A549 (cell line): ENCODE results near the gene SLC35A4.

Source experiments
- CEBPB ChIP-seq, 2 experiments: fragments of >200 bp in 1 of 2; sonication (Bioruptor Twin) in 1 of 2; formaldehyde crosslinking in 1 of 2; IDR thresholded peaks; 2 replicates each; pipeline ENCODE4 v1.6.1; 2012 to 2016
- CHD2 ChIP-seq: fragments of 150-350 bp; IDR thresholded peaks from 2 replicates; pipeline ENCODE4 v1.6.1; 2014; ENCODE audit warnings: low read length; ENCODE audit not compliant: partially characterized antibody
- POLR2A ChIP-seq: IDR thresholded peaks from 2 replicates; pipeline ENCODE4 v1.6.1; 2012; ENCODE audit warnings: mild to moderate bottlenecking, low read length
- RFX5 ChIP-seq: fragments of 450-650 bp; IDR thresholded peaks from 2 replicates; pipeline ENCODE4 v1.7.1; 2014; ENCODE audit warnings: antibody characterized with exemption, mild to moderate bottlenecking, moderate library complexity
- ZSCAN20 ChIP-seq: fragments of 250-450 bp; sonication (Bioruptor Pico); IDR thresholded peaks from 2 replicates; pipeline ENCODE4 v1.8.0; 2022; ENCODE audit warnings: mild to moderate bottlenecking, moderate library complexity
- TF ChIP-seq, protein P1 (sequence below): IDR thresholded peaks from 2 replicates; pipeline ENCODE4 v1.6.1; 2012; ENCODE audit warnings: low read depth, borderline replicate concordance
- TF ChIP-seq, protein P2 (sequence below): fragments of >200 bp; sonication (Bioruptor Twin); formaldehyde crosslinking; IDR thresholded peaks from 3 replicates; pipeline ENCODE4 v1.5.1; 2016
- TF ChIP-seq, protein P3 (sequence below): IDR thresholded peaks from 2 replicates; pipeline ENCODE4 v1.6.1; 2012
- TF ChIP-seq, protein P4 (sequence below): fragments of 150-350 bp; IDR thresholded peaks from 2 replicates; pipeline ENCODE4 v1.6.1; 2014; ENCODE audit warnings: low read depth, mild to moderate bottlenecking, low read length

DNA sequence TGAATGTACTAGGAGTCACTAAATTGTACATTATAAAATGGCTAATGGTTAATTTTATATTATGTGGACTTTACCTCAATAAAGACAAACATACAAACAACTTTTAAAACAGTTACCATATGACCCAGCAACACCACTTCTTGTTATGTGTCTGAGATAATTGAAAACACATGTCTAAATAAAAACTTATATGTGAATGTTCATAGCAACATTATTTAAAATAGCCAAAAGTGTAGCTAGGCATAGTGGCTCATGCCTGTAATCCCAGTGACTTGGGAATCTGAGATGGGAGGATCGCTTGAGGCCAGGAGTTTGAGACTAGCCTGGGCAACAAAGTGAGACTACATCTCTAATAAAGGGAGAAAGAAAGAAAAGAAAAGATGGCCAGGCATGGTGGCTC is 22.9 kb downstream of the SLC35A4 start:
- TF ChIP-seq, protein P1, sequence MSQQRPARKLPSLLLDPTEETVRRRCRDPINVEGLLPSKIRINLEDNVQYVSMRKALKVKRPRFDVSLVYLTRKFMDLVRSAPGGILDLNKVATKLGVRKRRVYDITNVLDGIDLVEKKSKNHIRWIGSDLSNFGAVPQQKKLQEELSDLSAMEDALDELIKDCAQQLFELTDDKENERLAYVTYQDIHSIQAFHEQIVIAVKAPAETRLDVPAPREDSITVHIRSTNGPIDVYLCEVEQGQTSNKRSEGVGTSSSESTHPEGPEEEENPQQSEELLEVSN, result no peak
- TF ChIP-seq, protein P2, sequence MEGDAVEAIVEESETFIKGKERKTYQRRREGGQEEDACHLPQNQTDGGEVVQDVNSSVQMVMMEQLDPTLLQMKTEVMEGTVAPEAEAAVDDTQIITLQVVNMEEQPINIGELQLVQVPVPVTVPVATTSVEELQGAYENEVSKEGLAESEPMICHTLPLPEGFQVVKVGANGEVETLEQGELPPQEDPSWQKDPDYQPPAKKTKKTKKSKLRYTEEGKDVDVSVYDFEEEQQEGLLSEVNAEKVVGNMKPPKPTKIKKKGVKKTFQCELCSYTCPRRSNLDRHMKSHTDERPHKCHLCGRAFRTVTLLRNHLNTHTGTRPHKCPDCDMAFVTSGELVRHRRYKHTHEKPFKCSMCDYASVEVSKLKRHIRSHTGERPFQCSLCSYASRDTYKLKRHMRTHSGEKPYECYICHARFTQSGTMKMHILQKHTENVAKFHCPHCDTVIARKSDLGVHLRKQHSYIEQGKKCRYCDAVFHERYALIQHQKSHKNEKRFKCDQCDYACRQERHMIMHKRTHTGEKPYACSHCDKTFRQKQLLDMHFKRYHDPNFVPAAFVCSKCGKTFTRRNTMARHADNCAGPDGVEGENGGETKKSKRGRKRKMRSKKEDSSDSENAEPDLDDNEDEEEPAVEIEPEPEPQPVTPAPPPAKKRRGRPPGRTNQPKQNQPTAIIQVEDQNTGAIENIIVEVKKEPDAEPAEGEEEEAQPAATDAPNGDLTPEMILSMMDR, result no peak
- TF ChIP-seq CHD2, result no peak
- TF ChIP-seq RFX5, result no peak
- TF ChIP-seq, protein P3, sequence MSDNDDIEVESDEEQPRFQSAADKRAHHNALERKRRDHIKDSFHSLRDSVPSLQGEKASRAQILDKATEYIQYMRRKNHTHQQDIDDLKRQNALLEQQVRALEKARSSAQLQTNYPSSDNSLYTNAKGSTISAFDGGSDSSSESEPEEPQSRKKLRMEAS, result no peak
- no peak for TF ChIP-seq CEBPB (IDR thresholded peaks at IDR 0.05)
- no peak for TF ChIP-seq POLR2A
- no peak for TF ChIP-seq ZSCAN20 (CRISPR knock-in tag)
- TF ChIP-seq, protein P4, sequence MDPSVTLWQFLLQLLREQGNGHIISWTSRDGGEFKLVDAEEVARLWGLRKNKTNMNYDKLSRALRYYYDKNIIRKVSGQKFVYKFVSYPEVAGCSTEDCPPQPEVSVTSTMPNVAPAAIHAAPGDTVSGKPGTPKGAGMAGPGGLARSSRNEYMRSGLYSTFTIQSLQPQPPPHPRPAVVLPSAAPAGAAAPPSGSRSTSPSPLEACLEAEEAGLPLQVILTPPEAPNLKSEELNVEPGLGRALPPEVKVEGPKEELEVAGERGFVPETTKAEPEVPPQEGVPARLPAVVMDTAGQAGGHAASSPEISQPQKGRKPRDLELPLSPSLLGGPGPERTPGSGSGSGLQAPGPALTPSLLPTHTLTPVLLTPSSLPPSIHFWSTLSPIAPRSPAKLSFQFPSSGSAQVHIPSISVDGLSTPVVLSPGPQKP, result no peak
